ENCODE measurements around the gene WHRN.

The WHRN gene

DNA sequence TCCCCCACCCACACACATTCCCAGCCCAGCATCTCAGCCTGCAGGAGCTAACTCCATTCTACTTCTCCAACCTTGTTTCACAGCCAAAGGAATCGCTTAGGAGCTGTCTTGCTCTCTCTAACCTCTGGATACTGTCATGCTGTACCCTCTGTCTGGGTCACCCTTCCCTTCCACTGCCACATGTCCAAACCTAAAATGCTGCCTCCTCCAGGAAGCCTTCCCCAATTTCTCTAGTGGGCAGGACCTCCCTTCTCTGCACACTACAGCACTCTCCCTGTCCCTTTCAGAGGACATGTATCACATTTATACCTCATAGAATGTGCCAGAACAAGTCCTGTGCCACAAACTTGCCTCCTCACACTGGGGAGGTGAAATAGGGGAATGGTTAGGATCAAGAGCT lies 30.8 kb downstream of the WHRN start:
- no peak for DNase-seq (ENCODE audit: extremely low read depth in 1 of 2, low read depth in 1 of 2)

DNA sequence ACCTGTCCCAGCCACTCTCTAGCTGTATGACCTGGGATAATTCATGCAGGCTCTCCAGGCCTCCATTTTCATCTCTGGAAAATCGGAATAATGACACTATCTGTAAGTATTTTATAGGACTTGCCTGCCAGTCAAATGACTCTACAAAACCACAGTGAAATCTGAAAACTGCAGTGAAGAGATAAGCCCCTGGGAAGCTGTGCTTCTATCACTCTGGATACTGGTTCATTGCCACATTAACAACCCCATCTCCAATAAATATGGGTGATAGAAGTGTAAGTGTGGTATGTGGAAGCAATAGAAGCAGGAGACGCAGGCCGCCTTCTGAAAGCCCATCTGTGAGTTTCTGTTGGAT lies 31.8 kb downstream of the WHRN start:
- DNase-seq (ENCODE audit: extremely low read depth in 1 of 2, low read depth in 1 of 2) = no peak

GRCh38 chr9:114472765-114473446 lies 32.4 kb downstream of the WHRN start:
- no peak for DNase-seq (ENCODE audit: extremely low read depth in 1 of 2, low read depth in 1 of 2)

GRCh38 chr9:114471157-114471556 lies 34.1 kb downstream of the WHRN start:
- DNase-seq (ENCODE audit: extremely low read depth in 1 of 2, low read depth in 1 of 2) = no peak

- no peak for DNase-seq (ENCODE audit: extremely low read depth in 1 of 2, low read depth in 1 of 2)
Observed at GRCh38 chr9:114470581-114470980, 34.7 kb downstream of the WHRN start.

DNA sequence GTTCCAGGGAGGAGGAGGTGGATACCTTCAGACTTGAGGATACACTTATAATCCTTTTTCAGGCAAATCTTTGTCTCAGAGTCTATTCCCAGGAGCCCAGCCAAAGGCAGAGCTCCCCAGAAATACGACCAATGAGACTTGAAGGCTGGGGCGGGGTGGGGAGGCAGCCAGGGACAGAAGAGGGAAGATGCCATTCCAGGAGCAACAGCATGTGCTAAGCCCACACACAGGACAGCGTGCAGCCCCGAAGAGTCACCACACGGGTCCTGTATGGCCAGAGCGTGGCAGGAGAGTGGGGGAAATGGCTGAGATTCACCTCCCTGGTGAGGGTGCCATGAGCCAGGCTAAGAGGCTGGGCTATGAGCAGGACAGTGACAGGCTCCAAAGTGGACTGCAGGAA lies 35.2 kb downstream of the WHRN start:
- DNase-seq (ENCODE audit: extremely low read depth in 1 of 2, low read depth in 1 of 2) = no peak

GRCh38 chr9:114469091-114469853 lies 36.0 kb downstream of the WHRN start:
- DNase-seq (ENCODE audit: extremely low read depth in 1 of 2, low read depth in 1 of 2) = no peak

GRCh38 chr9:114467910-114468309 lies 37.4 kb downstream of the WHRN start:
- DNase-seq (ENCODE audit: extremely low read depth in 1 of 2, low read depth in 1 of 2) = no peak

DNA sequence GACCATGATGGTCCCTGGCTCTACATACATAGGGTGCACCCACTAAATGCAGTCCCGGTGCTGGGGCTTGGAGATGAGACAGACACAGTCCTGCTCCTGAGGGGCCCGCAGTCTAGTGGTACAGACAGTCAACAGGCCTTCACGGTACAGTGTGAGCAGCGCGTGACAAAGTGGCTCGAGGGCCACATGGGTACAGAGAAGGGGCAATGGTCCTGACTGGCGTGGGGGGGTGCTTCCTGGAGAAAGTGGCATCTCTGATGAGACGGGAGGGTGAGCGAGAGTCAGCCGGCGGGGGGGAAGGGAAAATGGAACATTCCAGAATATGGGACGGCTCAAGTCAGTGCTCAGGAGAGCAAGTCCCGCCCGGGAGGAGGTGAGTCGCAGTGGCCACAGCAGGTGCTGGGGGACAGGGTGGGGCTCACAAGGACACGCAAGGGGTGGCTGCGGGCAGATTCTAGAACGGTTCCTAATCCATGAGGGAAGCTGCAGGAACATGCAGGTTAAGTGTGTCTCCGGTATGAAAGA lies 38.0 kb downstream of the WHRN start:
- no peak for DNase-seq (ENCODE audit: extremely low read depth in 1 of 2, low read depth in 1 of 2)

DNA sequence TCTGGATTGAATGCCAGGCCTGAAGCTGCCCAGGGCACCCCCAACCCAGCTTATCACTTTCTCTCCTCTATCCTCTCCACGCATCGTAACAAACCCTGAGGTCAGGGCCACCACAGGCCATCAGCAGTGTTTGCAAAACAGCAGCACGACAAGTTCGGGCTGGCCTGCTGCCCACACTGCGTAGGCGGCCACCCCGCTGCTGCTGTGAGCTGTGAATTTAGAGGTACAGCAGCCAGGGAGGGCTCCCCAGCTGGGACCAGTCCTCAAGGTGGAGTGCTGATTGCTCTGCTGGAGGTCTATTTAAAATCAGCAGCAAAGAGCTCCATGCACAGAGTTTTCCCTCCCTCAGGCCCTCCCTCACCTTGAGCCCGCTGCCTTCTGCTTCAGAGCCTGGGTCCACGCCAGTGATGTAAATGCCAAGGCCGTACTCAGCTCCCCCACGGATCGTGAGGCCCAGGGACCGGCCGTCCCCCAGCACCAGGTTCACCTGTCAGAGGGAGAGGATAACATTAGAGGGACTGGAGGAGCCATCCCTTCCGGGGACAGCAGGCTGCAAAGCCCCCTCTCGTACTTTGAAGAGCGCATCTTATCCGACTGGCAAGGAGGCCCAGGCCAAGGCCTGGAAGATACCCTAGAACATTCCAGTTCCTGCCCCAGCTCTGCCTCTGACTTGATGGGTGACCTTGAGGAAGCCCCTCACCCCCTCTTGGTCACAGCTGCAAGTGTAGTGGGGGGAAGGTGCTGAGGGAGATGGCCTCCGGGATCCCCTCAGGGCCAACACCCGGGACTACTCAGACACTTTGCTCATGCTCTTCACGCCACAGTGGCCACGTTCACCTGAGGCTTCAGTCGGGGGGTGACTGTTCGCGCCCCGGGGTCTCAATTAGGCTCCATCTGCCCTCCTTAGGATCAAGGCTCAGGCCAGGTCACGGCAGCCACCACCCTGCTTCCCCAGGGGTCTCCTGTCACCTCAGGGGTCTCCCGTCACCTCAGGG lies 39.1 kb downstream of the WHRN start:
- no peak for DNase-seq (ENCODE audit: extremely low read depth in 1 of 2, low read depth in 1 of 2)

GRCh38 chr9:114465417-114465816 lies 39.9 kb downstream of the WHRN start:
- DNase-seq (ENCODE audit: extremely low read depth in 1 of 2, low read depth in 1 of 2) = no peak

- no peak for DNase-seq (ENCODE audit: extremely low read depth in 1 of 2, low read depth in 1 of 2)
Observed at GRCh38 chr9:114464281-114465051, 40.8 kb downstream of the WHRN start.

DNA sequence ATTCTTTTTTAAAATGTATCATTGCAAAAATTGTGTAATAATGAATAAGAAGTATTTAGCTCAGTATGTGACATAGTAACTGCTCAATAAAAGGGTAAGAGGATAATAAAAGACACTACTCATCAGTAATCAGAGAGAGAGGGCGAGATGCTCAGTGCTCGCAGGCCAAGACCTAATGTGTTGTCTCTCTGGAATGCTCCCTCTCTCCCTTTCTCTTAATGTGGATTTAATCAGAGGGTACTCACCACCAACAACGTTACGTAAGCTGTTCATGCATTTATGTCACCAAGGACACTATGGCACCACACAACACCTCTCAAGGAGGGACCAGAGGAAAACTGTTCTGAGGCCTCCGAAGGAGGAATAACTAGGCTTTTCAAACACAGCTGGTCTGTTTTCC lies 42.5 kb downstream of the WHRN start:
- no peak for DNase-seq (ENCODE audit: extremely low read depth in 1 of 2, low read depth in 1 of 2)

- no peak for DNase-seq (ENCODE audit: extremely low read depth in 1 of 2, low read depth in 1 of 2)
Observed at GRCh38 chr9:114461468-114461867, 43.8 kb downstream of the WHRN start.

DNA sequence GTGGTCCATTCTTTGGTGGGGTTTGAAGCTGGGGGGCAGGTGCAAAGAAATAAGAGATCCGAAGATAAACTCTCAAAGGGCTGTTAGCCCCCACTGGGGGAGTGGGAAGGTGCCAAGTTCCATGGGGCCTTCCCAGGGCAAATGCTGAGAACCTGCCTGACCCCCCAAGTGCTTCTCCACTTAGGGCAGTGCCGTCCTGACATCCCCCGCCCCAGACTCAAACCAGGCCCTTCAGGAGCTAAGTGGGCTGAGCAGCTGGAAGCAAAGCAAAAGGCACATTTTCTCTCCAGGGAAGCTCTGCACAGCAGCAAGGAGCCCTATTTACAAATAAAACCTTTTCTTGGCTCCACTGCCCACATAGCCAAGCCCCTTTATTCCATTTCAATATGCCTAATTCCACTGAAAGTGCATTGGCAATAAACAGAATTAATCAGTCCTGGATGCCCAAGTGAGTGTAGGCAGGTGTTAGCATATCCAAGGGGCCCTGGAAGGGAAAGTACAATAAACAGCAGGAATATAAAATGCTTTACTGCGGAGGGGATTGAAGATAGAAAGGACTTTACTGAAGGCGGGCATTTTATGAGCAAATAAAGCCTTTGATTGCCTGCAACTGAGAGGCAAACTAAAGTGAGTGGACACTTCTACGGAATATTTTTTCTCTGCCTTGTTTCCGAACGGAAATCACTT lies 44.6 kb downstream of the WHRN start:
- DNase-seq (ENCODE audit: extremely low read depth in 1 of 2, low read depth in 1 of 2) = no peak

GRCh38 chr9:114459464-114459863 lies 45.8 kb downstream of the WHRN start:
- DNase-seq (ENCODE audit: extremely low read depth in 1 of 2, low read depth in 1 of 2) = no peak

- no peak for DNase-seq (ENCODE audit: extremely low read depth in 1 of 2, low read depth in 1 of 2)
Observed at GRCh38 chr9:114456929-114457328, 48.3 kb downstream of the WHRN start.

DNA sequence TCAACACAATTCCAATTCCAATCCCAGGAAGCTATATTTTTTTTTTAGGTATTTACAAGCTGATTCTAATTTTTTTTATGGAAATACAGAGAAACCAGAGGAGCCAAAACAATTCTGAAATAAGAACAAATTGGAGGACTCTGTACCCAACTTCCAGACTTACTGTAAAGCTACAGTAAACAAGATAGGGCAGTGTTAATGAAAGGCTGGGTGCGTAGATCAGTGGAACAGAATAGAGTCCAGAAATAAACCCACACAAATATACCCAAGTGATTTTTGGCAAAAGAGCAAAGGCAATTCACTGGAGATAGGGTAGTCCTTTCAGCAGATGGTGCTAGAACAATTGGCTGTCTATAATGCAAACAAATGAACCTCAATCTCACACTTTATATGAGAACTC lies 50.6 kb downstream of the WHRN start:
- DNase-seq (ENCODE audit: extremely low read depth in 1 of 2, low read depth in 1 of 2) = no peak

DNA sequence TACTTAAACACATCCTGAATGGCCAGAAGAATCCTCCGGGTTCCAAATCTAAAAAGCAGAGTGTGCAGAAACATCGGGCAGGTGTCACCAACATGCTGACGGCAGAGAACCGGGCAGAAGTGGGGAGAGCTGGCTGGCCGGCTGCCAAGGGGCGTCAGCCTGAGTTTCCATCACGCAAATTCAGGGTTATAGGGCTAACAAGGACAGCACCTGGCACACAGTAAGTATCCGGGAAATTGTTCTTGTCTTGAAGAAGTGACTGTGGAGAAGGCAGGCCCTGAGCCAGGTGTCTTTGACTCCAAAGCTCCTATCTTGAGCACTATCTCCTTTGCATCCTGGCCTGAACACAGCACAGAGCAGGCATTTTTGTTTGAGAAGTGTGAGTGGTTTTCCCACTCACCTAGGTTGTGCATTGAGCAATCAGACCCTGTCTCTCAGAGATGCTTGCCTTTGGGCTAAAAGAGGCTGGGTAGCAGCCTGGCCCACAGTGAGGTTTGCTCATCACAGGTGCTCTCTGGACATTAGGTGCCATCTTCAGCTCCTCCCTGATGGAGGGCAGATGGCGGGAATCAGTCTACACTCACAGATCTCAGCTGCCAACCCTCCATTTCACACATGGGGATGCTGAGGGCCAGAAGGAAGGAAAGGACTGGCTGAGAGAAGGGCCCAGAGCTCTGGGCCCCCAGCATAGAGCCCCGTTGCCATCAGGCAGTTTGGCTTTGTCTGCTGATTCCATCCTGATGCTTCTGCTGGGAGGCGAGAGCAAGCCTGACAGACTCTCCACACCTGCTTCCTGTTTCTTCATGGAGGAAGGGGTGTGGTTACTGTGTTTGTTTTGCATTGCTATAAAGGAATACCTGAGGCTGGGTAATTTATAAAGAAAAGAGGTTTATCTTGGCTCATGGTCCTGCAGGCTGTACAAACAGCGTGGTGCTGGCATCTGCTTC lies 52.8 kb downstream of the WHRN start:
- DNase-seq (ENCODE audit: extremely low read depth in 1 of 2, low read depth in 1 of 2) = peak in 1 of 2 donors; percentile 3
